ENCODE measurements around the gene SETBP1.

The SETBP1 gene

GRCh38 chr18:44870631-44871502, 190.2 kb downstream of the SETBP1 start:
- no peak for DNase-seq (ENCODE audit: low read depth in 2 of 2)

DNA sequence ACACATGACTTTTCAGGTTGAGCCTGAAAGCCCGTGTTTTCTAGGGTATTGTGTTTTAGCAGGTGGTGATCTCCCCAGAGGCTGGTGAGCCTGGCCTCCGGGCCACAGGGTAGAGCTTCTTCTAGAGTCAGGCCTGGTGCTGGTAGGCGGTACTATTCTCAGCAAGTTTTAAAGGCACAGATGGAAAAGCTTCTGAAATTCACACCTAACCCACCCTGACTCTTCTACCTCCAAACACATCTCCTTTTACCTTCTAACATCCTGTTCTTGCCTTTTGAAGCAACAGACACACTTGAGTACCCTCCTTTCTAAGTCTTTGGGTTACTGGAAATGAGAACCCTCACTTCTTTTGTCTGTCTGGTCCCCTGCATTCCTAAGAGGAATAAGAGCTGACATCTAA, 191.1 kb downstream of the SETBP1 start:
- DNase-seq (ENCODE audit: low read depth in 2 of 2), result no peak

DNA sequence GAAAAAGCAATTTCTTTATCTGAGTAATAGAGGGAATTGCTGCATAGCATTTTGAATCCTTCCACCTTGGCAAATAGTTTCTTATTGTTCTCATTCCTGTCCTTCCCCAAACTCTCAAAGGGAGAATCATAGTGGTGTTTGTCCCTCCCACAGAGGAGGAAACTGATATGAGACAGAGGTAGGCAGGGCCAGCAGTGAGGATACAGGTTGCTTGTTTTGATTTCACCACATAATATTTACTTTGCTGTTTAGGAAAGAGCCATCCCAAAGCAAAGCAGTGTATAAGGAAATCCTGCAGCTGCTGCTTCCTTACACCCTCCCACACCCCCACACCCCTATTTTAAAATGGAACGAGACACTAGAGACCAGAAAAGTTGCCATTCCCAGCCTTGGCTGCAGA, 195.3 kb downstream of the SETBP1 start:
- DNase-seq (ENCODE audit: low read depth in 2 of 2), result no peak

GRCh38 chr18:44876755-44877154, 196.1 kb downstream of the SETBP1 start:
- no peak for DNase-seq (ENCODE audit: low read depth in 2 of 2)

GRCh38 chr18:44878335-44878734, 197.6 kb downstream of the SETBP1 start:
- no peak for DNase-seq (ENCODE audit: low read depth in 2 of 2)

DNA sequence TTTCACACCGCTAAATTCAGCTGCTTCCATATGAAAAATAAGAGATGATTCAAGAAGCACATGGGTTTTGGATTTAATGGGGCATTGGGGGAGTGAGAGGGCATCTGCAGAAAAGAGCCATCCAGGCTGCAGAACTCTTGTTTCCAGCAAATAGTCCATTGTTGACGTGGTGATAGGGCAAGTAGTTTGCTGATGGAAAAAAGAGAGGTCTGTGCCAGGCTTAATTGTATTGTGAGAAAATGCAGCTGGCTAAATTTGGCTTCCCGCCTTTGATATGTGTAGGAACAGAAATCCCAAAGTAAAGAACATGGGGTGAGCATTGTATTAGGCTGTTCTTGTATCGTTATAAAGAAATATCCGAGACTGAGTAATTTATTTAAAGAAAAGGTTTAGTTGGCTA, 199.5 kb downstream of the SETBP1 start:
- no peak for DNase-seq (ENCODE audit: low read depth in 2 of 2)

DNA sequence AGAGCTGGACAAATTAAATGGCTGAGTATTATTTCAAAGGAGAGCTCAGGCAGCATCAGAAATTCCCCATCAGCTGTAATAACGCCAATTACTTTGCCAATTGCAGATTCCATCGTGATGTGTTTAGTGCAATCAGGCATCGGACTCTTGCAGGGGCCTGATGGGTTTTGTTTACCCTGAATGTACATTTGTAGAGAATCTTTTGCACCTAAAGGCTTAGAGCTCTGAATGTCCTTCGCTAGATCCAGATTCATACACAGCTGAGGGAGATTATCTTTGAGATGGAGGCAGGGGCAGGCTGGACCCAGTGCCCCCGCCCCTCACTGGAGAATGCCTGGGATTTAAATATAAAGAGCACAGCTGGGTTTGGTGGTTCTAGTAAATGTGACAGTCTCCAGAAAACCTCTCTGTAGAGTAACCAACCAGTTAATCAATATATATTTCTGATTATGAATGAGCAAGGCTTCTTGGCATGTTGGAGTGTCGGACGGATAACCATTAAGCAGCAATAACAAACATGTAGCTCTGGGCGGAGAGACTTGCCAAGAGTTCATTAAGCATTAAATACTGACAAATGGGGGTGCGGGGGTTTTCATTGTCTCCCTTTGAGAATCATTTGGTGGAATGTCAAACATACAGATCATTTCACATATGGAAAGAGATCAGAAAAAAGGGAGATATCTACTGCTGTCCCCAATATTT, 200.9 kb downstream of the SETBP1 start:
- no peak for DNase-seq (ENCODE audit: low read depth in 2 of 2)

GRCh38 chr18:44882163-44882868, 201.6 kb downstream of the SETBP1 start:
- no peak for DNase-seq (ENCODE audit: low read depth in 2 of 2)

DNA sequence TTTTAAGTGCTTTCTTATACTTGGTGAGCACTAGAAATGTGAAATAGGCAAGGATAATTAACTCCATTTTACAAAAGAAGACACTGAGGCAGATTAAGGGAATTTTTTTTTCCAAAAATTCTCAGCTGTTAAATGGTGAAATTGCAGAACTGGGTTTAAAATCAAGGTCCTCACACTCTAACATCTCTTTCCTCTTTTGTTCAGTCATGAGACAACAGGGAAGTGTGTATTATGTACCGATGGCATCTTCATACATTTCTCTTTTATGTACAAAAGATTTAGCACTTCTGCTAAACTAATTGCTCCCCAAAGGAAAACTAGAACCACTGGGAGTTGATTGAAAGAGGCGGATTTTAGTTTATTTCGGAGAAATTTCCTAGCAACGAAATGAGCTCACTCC, 203.0 kb downstream of the SETBP1 start:
- DNase-seq (ENCODE audit: low read depth in 2 of 2), result no peak

- DNase-seq (ENCODE audit: low read depth in 2 of 2), result no peak
Measured at GRCh38 chr18:44884431-44884830, 203.7 kb downstream of the SETBP1 start.

DNA sequence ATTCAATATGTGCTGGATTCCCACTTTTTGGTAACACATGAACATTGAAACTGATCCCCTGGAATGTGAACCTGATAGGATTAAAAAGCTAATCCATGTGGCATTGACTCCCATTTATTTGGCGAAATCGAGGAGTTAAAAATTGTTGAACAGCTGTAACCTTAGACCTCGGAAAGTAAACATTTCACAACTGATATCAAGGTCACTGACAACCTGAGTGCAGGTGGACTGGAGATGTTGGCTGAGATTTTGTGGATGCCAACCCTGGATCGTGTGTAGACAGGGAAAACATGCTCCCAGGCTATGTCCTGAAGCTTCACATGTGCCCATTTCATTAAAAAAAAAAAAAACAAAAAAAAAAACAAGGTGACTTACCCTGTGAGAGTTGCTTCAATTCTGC, 204.8 kb downstream of the SETBP1 start:
- no peak for DNase-seq (ENCODE audit: low read depth in 2 of 2)

- DNase-seq (ENCODE audit: low read depth in 2 of 2), result peak; percentile 5 to 15
Measured at GRCh38 chr18:44887227-44887631, 206.5 kb downstream of the SETBP1 start.

- no peak for DNase-seq (ENCODE audit: low read depth in 2 of 2)
Measured at GRCh38 chr18:44889111-44889510, 208.4 kb downstream of the SETBP1 start.

- no peak for DNase-seq (ENCODE audit: low read depth in 2 of 2)
Measured at GRCh38 chr18:44893045-44893706, 212.5 kb downstream of the SETBP1 start.

- DNase-seq (ENCODE audit: low read depth in 2 of 2), result no peak
Measured at GRCh38 chr18:44893966-44894365, 213.3 kb downstream of the SETBP1 start.

DNA sequence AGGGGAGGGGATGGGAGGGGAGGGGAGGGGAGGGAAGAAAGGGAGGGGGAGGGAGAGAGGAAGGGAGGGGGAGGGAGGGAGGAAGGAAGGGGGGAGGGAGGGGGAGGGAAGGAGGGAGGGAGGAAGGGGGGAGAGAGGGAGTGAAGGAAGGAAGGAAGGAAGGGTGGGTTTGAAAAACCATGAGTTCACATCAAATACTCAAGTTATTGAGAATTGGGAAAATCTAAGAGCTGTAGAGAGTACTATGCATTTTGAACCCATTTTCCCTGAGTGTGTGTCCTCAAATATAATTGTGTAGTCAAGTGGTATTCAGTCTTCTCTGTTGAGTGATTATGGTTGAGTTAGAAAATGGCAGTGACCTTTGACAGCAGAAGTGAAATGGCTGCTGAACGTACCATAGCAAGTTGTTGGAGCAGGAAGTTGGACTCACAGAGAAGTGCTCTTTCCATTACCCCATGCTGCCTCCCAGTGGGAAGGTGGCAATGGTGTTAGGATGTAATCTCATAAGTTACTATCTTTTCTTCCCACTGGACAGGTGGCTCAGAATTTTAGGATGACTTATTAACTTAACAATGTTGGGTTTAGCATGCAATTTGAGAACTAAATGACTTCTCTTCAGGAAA, 214.6 kb downstream of the SETBP1 start:
- DNase-seq (ENCODE audit: low read depth in 2 of 2), result no peak

DNA sequence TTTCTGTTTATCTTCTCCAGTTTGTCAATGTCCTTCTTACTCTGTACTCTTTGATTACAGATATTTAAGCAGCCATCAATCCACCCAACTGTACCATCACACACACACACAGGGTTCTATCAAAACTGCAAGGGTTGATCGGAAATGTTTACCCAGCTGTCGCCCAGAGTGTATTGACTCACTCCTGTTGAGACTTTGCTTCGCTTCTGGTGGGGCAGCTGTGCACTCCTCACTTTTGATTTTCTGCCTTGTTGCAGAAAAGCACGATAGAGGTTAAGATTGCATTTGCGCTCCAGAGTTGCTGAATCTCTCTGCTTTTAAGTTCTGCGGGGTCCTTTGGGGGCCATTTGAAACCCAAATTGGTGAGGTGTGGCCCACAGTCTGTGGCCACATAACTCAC, 216.2 kb downstream of the SETBP1 start:
- DNase-seq (ENCODE audit: low read depth in 2 of 2), result no peak

- no peak for DNase-seq (ENCODE audit: low read depth in 2 of 2)
Measured at GRCh38 chr18:44897411-44897810, 216.7 kb downstream of the SETBP1 start.

DNA sequence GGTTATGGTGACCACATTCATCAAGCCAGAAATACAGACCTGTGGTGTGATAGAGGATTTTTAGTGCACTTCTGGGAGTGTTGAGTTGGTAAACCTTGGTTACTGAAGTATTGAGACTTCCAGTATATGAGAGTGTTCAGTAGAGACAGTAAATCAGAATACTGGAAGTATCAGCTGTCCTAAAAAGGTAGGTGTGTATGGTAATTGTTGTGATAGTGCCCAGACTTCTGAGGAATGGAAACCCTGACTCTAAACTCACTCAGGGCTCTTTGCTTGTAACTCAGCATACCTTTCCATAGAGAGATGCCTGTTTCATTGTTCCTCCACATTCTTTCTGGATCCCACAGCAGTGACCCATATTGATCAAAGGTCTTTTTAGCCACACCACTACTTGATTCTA, 217.1 kb downstream of the SETBP1 start:
- no peak for DNase-seq (ENCODE audit: low read depth in 2 of 2)

DNA sequence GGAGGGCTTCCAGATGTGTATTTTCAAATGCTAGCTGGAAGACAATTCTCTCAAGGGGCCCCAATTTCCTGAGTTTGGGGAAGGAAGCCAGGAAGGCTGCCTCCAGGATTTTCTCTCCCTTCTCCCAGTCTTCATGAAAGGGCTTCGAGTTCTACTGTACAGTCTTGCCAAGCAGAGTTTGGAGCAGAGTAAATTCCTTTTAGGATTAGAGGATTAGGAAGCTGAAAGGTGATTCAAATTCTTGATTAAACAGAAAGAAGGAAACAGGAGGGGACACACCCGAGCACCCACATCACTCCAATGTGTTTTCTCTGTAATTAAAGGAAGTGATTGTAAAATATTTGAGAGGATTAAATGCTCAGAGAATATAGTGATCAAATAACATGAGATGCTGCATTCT, 217.8 kb downstream of the SETBP1 start:
- DNase-seq (ENCODE audit: low read depth in 2 of 2), result no peak

- DNase-seq (ENCODE audit: low read depth in 2 of 2), result no peak
Measured at GRCh38 chr18:44899832-44900231, 219.1 kb downstream of the SETBP1 start.

- no peak for DNase-seq (ENCODE audit: low read depth in 2 of 2)
Measured at GRCh38 chr18:44900627-44901026, 219.9 kb downstream of the SETBP1 start.
